Activated CD8-positive, alpha-beta T cell treated with anti-CD3 and anti-CD28 coated beads for 36 hours (primary cell): ENCODE measurements around the gene CACNA2D3. TPM values are rescaled to one million over a fixed set of nuclear protein-coding genes. Genes with fewer than 3 reads are reported as not detected.

Experiments used
- ATAC-seq: fragments of 200-7000 bp; cut with Tn5 transposase; one replicate; pipeline ENCODE4 v1.10.0; 2021; ENCODE audit warnings: mild to moderate bottlenecking, moderate library complexity
- CTCF ChIA-PET: fragments of 350-600 bp; sonication (Branson Sonifier 250); formaldehyde crosslinking; loops from one replicate; lab custom pipeline; 2021; ENCODE audit warnings: antibody characterized with exemption; lab: Charles Lee
- POLR2A ChIA-PET: fragments of 350-600 bp; sonication (Branson Sonifier 250); formaldehyde crosslinking; loops from one replicate; lab custom pipeline; 2021; ENCODE audit warnings: antibody characterized with exemption; lab: Charles Lee
- DNase-seq: peaks from one replicate; pipeline ENCODE4 v3.0.0-alpha.2; 2020
- H3K27ac Mint-ChIP-seq: one replicate; pipeline ENCODE4 v1.8.0; 2021; ENCODE audit warnings: mild to moderate bottlenecking, mixed read lengths
- H3K27me3 Mint-ChIP-seq: one replicate; pipeline ENCODE4 v1.8.0; 2021; ENCODE audit warnings: mixed read lengths
- H3K36me3 Mint-ChIP-seq: one replicate; pipeline ENCODE4 v1.8.0; 2021; ENCODE audit warnings: low read depth, mixed read lengths
- H3K4me1 Mint-ChIP-seq: one replicate; pipeline ENCODE4 v1.8.0; 2021; ENCODE audit warnings: low read depth, mixed read lengths
- H3K4me3 Mint-ChIP-seq: one replicate; pipeline ENCODE4 v1.8.0; 2021; ENCODE audit warnings: mild to moderate bottlenecking, moderate library complexity, mixed read lengths
- H3K9me3 Mint-ChIP-seq: one replicate; pipeline ENCODE4 v1.8.0; 2021; ENCODE audit warnings: mixed read lengths
- CTCF ChIP-seq: fragments of 200-600 bp; IDR thresholded peaks from one replicate; pipeline ENCODE4 v1.8.0; 2022; ENCODE audit warnings: antibody characterized with exemption, mild to moderate bottlenecking
- intact Hi-C: fragments of 100-400 bp; cut with micrococcal nuclease; formaldehyde crosslinking; loops from one replicate; pipeline ENCODE4 v1.10.0; 2022
- total RNA-seq, 2 experiments: library from RNA; stranded (reverse); gene quantifications; one replicate each; pipeline ENCODE4 v1.2.3, GENCODE V29; 2021

CACNA2D3 gene
- total RNA-seq, 2 experiments from 2014 or later: not detected

- no peaks in the 10 kb centered on the region for H3K36me3 Mint-ChIP-seq
- intact Hi-C loops: no loop called here
- H3K9me3 Mint-ChIP-seq: peaks cover 2% of the 10 kb centered on the region
- H3K27ac Mint-ChIP-seq: no peak overlapping the region
- H3K4me1 Mint-ChIP-seq: no peaks in the 10 kb centered on the region
- ChIA-PET CTCF (no interaction called here), POLR2A (no interaction called here)
- ATAC-seq: no peak
- no peak for DNase-seq
- no peak overlapping the region for H3K4me3 Mint-ChIP-seq
- H3K27me3 Mint-ChIP-seq: no peaks in the 10 kb centered on the region
- no peak for TF ChIP-seq CTCF
Observed at GRCh38 chr3:54982807-54983206, 860.5 kb downstream of the CACNA2D3 start.

GRCh38 chr3:54983266-54984099 is 861.1 kb downstream of the CACNA2D3 start:
- no peak for DNase-seq
- intact Hi-C loops: no loop called here
- Mint-ChIP-seq H3K4me3 (no peak overlapping the region), H3K9me3 (no peaks in the 10 kb centered on the region), H3K4me1 (no peaks in the 10 kb centered on the region), H3K27me3 (no peaks in the 10 kb centered on the region), H3K27ac (no peak overlapping the region), H3K36me3 (no peaks in the 10 kb centered on the region)
- TF ChIP-seq CTCF: no peak
- no peak for ATAC-seq
- ChIA-PET CTCF (no interaction called here), POLR2A (no interaction called here)

GRCh38 chr3:54985856-54986255 is 863.5 kb downstream of the CACNA2D3 start:
- H3K4me3 Mint-ChIP-seq: no peak overlapping the region
- POLR2A ChIA-PET: no interaction called here
- H3K27me3 Mint-ChIP-seq: no peaks in the 10 kb centered on the region
- no peaks in the 10 kb centered on the region for H3K9me3 Mint-ChIP-seq
- TF ChIP-seq CTCF: no peak
- no peak for ATAC-seq
- CTCF ChIA-PET: no interaction called here
- H3K27ac Mint-ChIP-seq: no peak overlapping the region
- no peak for DNase-seq
- H3K4me1 Mint-ChIP-seq: no peaks in the 10 kb centered on the region
- no peaks in the 10 kb centered on the region for H3K36me3 Mint-ChIP-seq
- intact Hi-C loops: no loop called here

GRCh38 chr3:54986294-54986693 is 863.9 kb downstream of the CACNA2D3 start:
- Mint-ChIP-seq H3K27me3 (no peaks in the 10 kb centered on the region), H3K36me3 (no peaks in the 10 kb centered on the region), H3K4me1 (no peaks in the 10 kb centered on the region), H3K9me3 (no peaks in the 10 kb centered on the region), H3K4me3 (no peak overlapping the region), H3K27ac (no peak overlapping the region)
- CTCF ChIA-PET: no interaction called here
- intact Hi-C loops: no loop called here
- no peak for ATAC-seq
- TF ChIP-seq CTCF: no peak
- DNase-seq: no peak
- POLR2A ChIA-PET: no interaction called here

DNA sequence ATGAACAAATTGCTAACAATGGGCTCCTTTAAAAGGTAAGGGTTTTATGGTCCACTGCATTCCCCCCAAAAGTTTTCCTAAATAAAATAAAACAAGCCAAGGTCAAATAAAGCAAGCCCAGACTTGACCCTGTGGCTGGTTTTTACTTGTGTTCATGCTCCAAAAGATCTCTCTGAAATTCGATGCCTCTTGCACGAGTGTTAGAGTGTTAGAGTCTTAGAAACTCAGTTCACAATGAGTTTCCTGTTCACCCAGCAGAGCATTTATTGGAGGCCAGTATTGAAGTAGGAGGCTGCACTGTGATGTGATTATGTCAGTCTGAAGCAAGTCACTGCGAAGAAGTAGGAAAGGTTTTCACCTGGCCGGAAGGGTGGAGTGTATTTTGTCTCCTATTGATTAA is 865.4 kb downstream of the CACNA2D3 start:
- DNase-seq: no peak
- ChIA-PET CTCF (no interaction called here), POLR2A (no interaction called here)
- Mint-ChIP-seq H3K9me3 (no peaks in the 10 kb centered on the region), H3K36me3 (no peaks in the 10 kb centered on the region), H3K27ac (no peak overlapping the region), H3K4me3 (no peak overlapping the region), H3K27me3 (no peaks in the 10 kb centered on the region), H3K4me1 (no peaks in the 10 kb centered on the region)
- intact Hi-C loops: no loop called here
- no peak for TF ChIP-seq CTCF
- no peak for ATAC-seq
